Fibroblast of lung (primary cell): ENCODE data around the gene SMAD3. TPM values are rescaled to one million over a fixed set of nuclear protein-coding genes. Genes with fewer than 3 reads are reported as not detected.

Experiments
- DNase-seq, 2 donors: peaks; one replicate each; pipeline versions ENCODE4 v3.0.0 to v3.0.0-alpha.2; 2010; ENCODE audit warnings: low read depth in 2 of 2
- H2AFZ ChIP-seq: 2 replicates; pipeline ENCODE4 v1.5.1; 2012; ENCODE audit warnings: low read length, control low read depth, inconsistent platforms
- H3K27ac ChIP-seq: 2 replicates; pipeline ENCODE4 v1.5.1; 2011; ENCODE audit warnings: low read length, control low read depth; ENCODE audit not compliant: insufficient read depth
- H3K27me3 ChIP-seq: 2 replicates; pipeline ENCODE4 v1.5.1; 2011; ENCODE audit warnings: mild to moderate bottlenecking, low read length; ENCODE audit not compliant: control insufficient read depth, insufficient read depth
- H3K36me3 ChIP-seq: 2 replicates; pipeline ENCODE4 v1.5.1; 2011; ENCODE audit warnings: low read length; ENCODE audit not compliant: control insufficient read depth, insufficient read depth
- H3K4me1 ChIP-seq: 2 replicates; pipeline ENCODE4 v1.5.1; 2011; ENCODE audit warnings: low read length; ENCODE audit not compliant: control insufficient read depth, insufficient read depth; ENCODE audit errors: extremely low read depth
- H3K4me2 ChIP-seq: 2 replicates; pipeline ENCODE4 v1.5.1; 2011; ENCODE audit warnings: low read length, control low read depth; ENCODE audit not compliant: insufficient read depth; ENCODE audit errors: extremely low read depth
- H3K4me3 ChIP-seq, 4 experiments: fragments of 200-600 bp in 1 of 4; sonication (generic) in 1 of 4; replicated peaks in 1 of 4; 2 replicates each; pipeline ENCODE4 v1.5.1; 2011 to 2016; ENCODE audit warnings: low read length in 4 of 4, low read depth in 3 of 4, mild to moderate bottlenecking in 3 of 4, control low read depth in 2 of 4, inconsistent platforms in 1 of 4, mixed read lengths in 1 of 4; ENCODE audit not compliant: insufficient read depth in 1 of 4; ENCODE audit errors: control extremely low read depth in 1 of 4
- H3K79me2 ChIP-seq: 2 replicates; pipeline ENCODE4 v1.5.1; 2012; ENCODE audit warnings: mild to moderate bottlenecking, low read length, inconsistent platforms; ENCODE audit not compliant: control insufficient read depth, insufficient read depth
- H3K9ac ChIP-seq: 2 replicates; pipeline ENCODE4 v1.5.1; 2011; ENCODE audit warnings: mild to moderate bottlenecking, low read length, control low read depth; ENCODE audit not compliant: insufficient read depth
- H3K9me3 ChIP-seq: 2 replicates; pipeline ENCODE4 v1.5.1; 2012; ENCODE audit warnings: low read depth, low read length; ENCODE audit not compliant: control insufficient read depth, insufficient read depth
- H4K20me1 ChIP-seq: 2 replicates; pipeline ENCODE4 v1.5.1; 2011; ENCODE audit warnings: low read length; ENCODE audit not compliant: control insufficient read depth, insufficient read depth; ENCODE audit errors: extremely low read depth
- EZH2 ChIP-seq: IDR thresholded peaks from 2 replicates; pipeline ENCODE4 v1.5.1; 2012; ENCODE audit warnings: low read length, control low read depth, mild to moderate bottlenecking; ENCODE audit errors: missing control alignments
- polyA minus RNA-seq: library from RNA; depleted of rRNA, polyadenylated mRNA; stranded (reverse); fragments of >200 nt; gene quantifications from 2 replicates; pipeline ENCODE4 v1.2.3, GENCODE V29; 2011; ENCODE audit warnings: low replicate concordance
- polyA plus RNA-seq, 2 donors: library from polyadenylated mRNA; depleted of rRNA in 1 of 2; stranded (reverse) in 1 of 2; unstranded in 1 of 2; fragments of >200 nt; gene quantifications; 2 replicates each; pipeline ENCODE4 v1.2.1, GENCODE V29; 2011 to 2012; ENCODE audit warnings: missing spikeins in 1 of 2
- total RNA-seq: library from RNA; depleted of rRNA; stranded (reverse); fragments of >200 nt; gene quantifications from 2 replicates; pipeline ENCODE4 v1.2.1, GENCODE V29; 2014
- TF ChIP-seq, protein P1 (sequence below), 2 donors: IDR thresholded peaks in 1 of 2; conservative IDR thresholded peaks in 1 of 2; 1 replicate in 1 of 2; 2 replicates in 1 of 2; pipeline ENCODE4 v1.5.1; 2011 to 2012; ENCODE audit warnings: low read length in 2 of 2, control low read depth in 1 of 2, inconsistent platforms in 1 of 2, low read depth in 1 of 2, mild to moderate bottlenecking in 1 of 2

Gene SMAD3
- 48.8 and 69.9 TPM in 2 replicates for total RNA-seq
- polyA plus RNA-seq: 173 and 210 TPM in 2 replicates
- 201 and 211 TPM in 2 replicates for polyA plus RNA-seq (2012)
- polyA minus RNA-seq: 738 and 1,027 TPM in 2 replicates

DNA sequence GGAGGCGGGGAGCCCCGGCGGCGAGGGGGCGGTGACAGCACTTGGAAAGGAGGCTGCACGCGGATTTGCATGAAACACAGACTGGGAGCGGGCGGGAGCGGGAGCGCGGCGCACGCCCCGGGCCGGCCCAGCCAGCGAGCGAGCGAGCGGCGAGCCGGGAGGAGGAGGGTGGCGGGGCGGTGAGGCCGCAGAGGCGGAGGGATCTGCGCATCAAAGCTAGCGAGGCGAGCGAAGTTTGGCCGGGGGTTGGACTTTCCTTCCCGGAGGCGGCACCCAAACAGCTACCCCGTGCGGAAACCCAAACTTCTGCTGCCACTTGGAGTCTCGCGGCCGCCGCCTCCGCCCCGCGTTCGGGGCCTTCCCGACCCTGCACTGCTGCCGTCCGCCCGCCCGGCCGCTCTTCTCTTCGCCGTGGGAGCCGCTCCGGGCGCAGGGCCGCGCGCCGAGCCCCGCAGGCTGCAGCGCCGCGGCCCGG lies at the start of gene SMAD3:
TSS of gene SMAD3 (plus strand) at position 72 of the 475 bp plus-strand sequence. CDS start 553 bp downstream, outside the sequence.
- peaks cover 47% of the 10 kb centered on the region for H3K79me2 ChIP-seq
- H3K4me2 ChIP-seq: peak within 1 kb of the TSS; percentile 96

DNA sequence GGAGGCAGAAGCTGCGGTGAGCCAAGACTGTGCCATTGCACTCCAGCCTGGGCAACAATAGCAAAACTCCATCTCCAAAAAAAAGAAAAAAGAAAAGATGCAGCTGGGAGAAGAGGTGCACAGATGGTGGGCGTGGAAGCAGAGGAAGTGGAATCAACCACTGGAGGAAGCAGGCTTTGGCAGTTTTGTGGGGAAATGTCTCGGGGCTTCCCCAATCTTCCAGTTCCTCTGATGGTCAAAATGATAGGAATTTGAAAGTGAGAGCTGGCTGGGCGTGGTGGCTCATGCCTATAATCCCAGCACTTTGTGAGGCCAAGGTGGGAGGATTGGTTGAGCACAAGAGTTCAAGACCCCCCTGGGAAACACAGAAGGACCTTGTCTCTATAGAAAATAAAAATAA lies 48.1 kb upstream of the SMAD3 start:
- no peaks in the 10 kb centered on the region for H3K36me3 ChIP-seq
- TF ChIP-seq EZH2: no peak
- TF ChIP-seq, protein P1, sequence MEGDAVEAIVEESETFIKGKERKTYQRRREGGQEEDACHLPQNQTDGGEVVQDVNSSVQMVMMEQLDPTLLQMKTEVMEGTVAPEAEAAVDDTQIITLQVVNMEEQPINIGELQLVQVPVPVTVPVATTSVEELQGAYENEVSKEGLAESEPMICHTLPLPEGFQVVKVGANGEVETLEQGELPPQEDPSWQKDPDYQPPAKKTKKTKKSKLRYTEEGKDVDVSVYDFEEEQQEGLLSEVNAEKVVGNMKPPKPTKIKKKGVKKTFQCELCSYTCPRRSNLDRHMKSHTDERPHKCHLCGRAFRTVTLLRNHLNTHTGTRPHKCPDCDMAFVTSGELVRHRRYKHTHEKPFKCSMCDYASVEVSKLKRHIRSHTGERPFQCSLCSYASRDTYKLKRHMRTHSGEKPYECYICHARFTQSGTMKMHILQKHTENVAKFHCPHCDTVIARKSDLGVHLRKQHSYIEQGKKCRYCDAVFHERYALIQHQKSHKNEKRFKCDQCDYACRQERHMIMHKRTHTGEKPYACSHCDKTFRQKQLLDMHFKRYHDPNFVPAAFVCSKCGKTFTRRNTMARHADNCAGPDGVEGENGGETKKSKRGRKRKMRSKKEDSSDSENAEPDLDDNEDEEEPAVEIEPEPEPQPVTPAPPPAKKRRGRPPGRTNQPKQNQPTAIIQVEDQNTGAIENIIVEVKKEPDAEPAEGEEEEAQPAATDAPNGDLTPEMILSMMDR (conservative IDR thresholded peaks at IDR 0.05 in 1 of 2, IDR thresholded peaks at IDR 0.05 in 1 of 2; ENCODE audit: low read depth in 1 of 2, low read length in 2 of 2): no peak
- H3K9me3 ChIP-seq: no peaks in the 10 kb centered on the region
- no peaks in the 10 kb centered on the region for H3K4me1 ChIP-seq
- DNase-seq: no peak
- H3K27ac ChIP-seq: no peak overlapping the region
- H3K4me2 ChIP-seq: no peak overlapping the region
- no peak overlapping the region for H3K9ac ChIP-seq
- H2AFZ ChIP-seq: no peak overlapping the region
- H3K79me2 ChIP-seq: no peaks in the 10 kb centered on the region
- H3K4me3 ChIP-seq: no peak overlapping the region
- no peaks in the 10 kb centered on the region for H4K20me1 ChIP-seq
- H3K27me3 ChIP-seq: no peaks in the 10 kb centered on the region

More for the DNA sequence above, at the start of gene SMAD3:
- Histone ChIP-seq H3K9ac (peak within 1 kb of the TSS; percentile 95), H3K4me3 (peak within 1 kb of the TSS; percentile 83 to 98 (median 96)), H3K4me1 (peaks cover 4% of the 10 kb centered on the region), H3K9me3 (no peaks in the 10 kb centered on the region), H3K27me3 (no peaks in the 10 kb centered on the region), H4K20me1 (no peaks in the 10 kb centered on the region), H2AFZ (no peak within 1 kb of the TSS), H3K27ac (peak within 1 kb of the TSS; percentile 96), H3K36me3 (peaks cover 11% of the 10 kb centered on the region)
- TF ChIP-seq EZH2: no peak
- TF ChIP-seq, protein P1 (conservative IDR thresholded peaks at IDR 0.05 in 1 of 2, IDR thresholded peaks at IDR 0.05 in 1 of 2; ENCODE audit: low read depth in 1 of 2, low read length in 2 of 2): no peak
- DNase-seq: peak; percentile 96

DNA sequence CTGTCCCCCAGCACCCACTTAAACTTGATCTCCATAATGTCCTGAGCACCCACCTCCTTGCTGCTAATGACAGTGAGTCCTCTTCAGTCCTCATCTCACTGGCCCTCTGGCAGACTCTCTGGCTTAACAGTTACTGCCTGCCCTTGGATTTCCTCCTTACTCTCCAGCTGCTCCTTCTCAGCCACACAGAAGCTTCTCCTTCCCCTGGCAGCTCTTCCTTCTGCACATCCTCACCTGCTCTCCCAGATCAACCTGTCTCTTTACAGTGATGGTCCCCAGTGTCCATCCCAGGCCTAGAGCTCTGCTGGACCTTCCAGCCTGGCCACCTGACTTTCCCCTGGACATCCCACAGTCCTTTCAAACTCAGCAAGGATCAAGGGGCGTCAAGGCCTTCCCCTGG lies 47.4 kb upstream of the SMAD3 start:
- DNase-seq: no peak
- no peaks in the 10 kb centered on the region for H4K20me1 ChIP-seq
- H3K9me3 ChIP-seq: no peaks in the 10 kb centered on the region
- no peak overlapping the region for H3K27ac ChIP-seq
- no peak overlapping the region for H2AFZ ChIP-seq
- H3K27me3 ChIP-seq: no peaks in the 10 kb centered on the region
- no peak overlapping the region for H3K4me2 ChIP-seq
- no peaks in the 10 kb centered on the region for H3K4me1 ChIP-seq
- TF ChIP-seq EZH2: no peak
- TF ChIP-seq, protein P1 (conservative IDR thresholded peaks at IDR 0.05 in 1 of 2, IDR thresholded peaks at IDR 0.05 in 1 of 2; ENCODE audit: low read depth in 1 of 2, low read length in 2 of 2): no peak
- H3K36me3 ChIP-seq: no peaks in the 10 kb centered on the region
- no peak overlapping the region for H3K4me3 ChIP-seq
- no peaks in the 10 kb centered on the region for H3K79me2 ChIP-seq
- H3K9ac ChIP-seq: no peak overlapping the region
